Measurements from ENCODE around the gene DNALI1. TPM values are rescaled to one million over a fixed set of nuclear protein-coding genes. Genes with fewer than 3 reads are reported as not detected.

The DNALI1 gene
- 4.7 TPM for total RNA-seq

GRCh38 chr1:37556712-37557196 is at the start of gene DNALI1:
Gene DNALI1 (plus strand): TSS chr1:37556940. CDS start chr1:37556995, 55 bp downstream.
- DNase-seq (ENCODE audit: extremely low spot score in 2 of 2): no peak
- Histone ChIP-seq H3K9me3 (no peaks in the 10 kb centered on the region), H3K4me1 (peaks cover 33% of the 10 kb centered on the region), H3K27ac (no peak within 1 kb of the TSS), H3K36me3 (peaks cover 0 to 8% of the 10 kb centered on the region in 2 donors), H3K27me3 (no peaks in the 10 kb centered on the region), H3K4me3 (peak within 1 kb of the TSS; percentile 24 to 33)
- intact Hi-C loops (cut with DNase I): no loop called here
- TF ChIP-seq POLR2AphosphoS5 (IDR thresholded peaks at IDR 0.05; ENCODE audit: insufficient read depth in 1 of 2, low read depth in 1 of 2) (peak in 1 of 2 donors; percentile 39), CTCF (IDR thresholded peaks at IDR 0.05) (no peak), POLR2A (IDR thresholded peaks at IDR 0.05) (no peak)

GRCh38 chr1:37509181-37509580 is 47.6 kb upstream of the DNALI1 start:
- intact Hi-C loops (cut with DNase I): no loop called here
- Histone ChIP-seq H3K27ac (no peak overlapping the region), H3K4me1 (peaks cover 28% of the 10 kb centered on the region), H3K4me3 (no peak overlapping the region), H3K36me3 (peaks cover 0 to 44% of the 10 kb centered on the region in 2 donors), H3K27me3 (no peaks in the 10 kb centered on the region), H3K9me3 (no peaks in the 10 kb centered on the region)
- no peak for DNase-seq (ENCODE audit: extremely low spot score in 2 of 2)
- TF ChIP-seq POLR2AphosphoS5 (IDR thresholded peaks at IDR 0.05; ENCODE audit: insufficient read depth in 1 of 2, low read depth in 1 of 2): no peak

- DNase-seq (ENCODE audit: extremely low spot score in 2 of 2): no peak
- no peaks in the 10 kb centered on the region for H3K27me3 ChIP-seq
- H3K36me3 ChIP-seq: peaks cover 0 to 15% of the 10 kb centered on the region in 2 donors
- TF ChIP-seq CTCF (IDR thresholded peaks at IDR 0.05) (no peak), POLR2A (IDR thresholded peaks at IDR 0.05) (no peak)
- peak overlapping the region; percentile 90 to 93 for H3K4me3 ChIP-seq
- H3K4me1 ChIP-seq: peaks cover 36% of the 10 kb centered on the region
- intact Hi-C loops (cut with DNase I): no loop called here
- H3K27ac ChIP-seq: peak overlapping the region; percentile 87
- H3K9me3 ChIP-seq: no peaks in the 10 kb centered on the region
Observed at GRCh38 chr1:37513795-37514349, 42.9 kb upstream of the DNALI1 start.

DNA sequence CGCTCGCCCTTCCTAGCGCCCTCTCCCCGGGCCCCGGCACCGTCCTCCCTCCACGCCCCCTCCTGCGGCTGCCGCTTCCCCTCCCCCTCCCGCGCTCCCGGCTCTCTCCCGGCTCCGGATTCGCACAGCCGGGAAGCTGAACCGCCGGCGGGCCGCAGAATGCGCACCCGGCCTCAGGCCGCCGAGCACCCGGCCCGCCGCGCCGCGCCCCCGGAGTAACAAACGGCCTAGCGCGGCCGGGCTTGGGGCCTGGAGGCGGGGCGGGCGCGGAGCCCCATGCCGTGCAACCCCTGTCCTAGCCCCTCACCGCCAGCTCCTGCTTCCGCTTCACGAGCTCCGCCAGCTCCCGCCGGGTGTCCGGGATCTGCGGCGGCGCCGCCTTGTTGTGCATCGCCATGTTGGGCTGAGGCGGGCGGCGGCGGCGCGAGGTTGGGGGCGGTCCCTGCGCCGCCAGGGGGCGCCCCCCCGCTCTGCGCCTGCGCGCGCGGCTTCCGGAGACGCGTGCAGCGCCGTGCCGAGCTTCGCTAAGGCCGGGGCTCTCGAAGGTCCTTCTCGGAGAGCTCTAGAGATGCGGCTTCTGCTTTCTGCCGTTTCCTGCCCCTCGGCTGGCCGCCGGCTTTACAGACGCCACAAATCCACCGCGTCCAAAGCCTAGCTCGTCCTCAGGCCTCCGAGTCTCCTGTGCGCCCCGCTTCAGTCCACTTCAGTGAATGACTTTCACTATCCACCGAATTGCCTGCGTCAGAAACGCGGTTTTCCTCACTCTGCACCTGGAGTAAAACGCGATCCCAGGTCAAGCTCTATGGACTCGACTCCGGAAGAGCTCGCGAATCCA is 42.2 kb upstream of the DNALI1 start, which contains the start of gene MEAF6:
Gene MEAF6, minus strand, starts transcription at position 417 of the 835 bp plus-strand sequence. Its CDS starts 20 bp downstream, at position 397.
- peak within 1 kb of the TSS; percentile 87 for H3K27ac ChIP-seq
- H3K36me3 ChIP-seq: peaks cover 0 to 11% of the 10 kb centered on the region in 2 donors
- peak in 1 of 2 donors; percentile 86 for DNase-seq (ENCODE audit: extremely low spot score in 2 of 2)
- peaks cover 36% of the 10 kb centered on the region for H3K4me1 ChIP-seq
- TF ChIP-seq CTCF (IDR thresholded peaks at IDR 0.05): peak; percentile 52 to 85 (median 58)
- TF ChIP-seq POLR2AphosphoS5 (IDR thresholded peaks at IDR 0.05; ENCODE audit: insufficient read depth in 1 of 2, low read depth in 1 of 2): peak; percentile 10 to 89
- TF ChIP-seq POLR2A (IDR thresholded peaks at IDR 0.05): peak in 1 of 2 donors; percentile 62
- H3K4me3 ChIP-seq: peak within 1 kb of the TSS; percentile 90 to 93
- H3K9me3 ChIP-seq: no peaks in the 10 kb centered on the region
- intact Hi-C loops (cut with DNase I): no loop called here
- H3K27me3 ChIP-seq: no peaks in the 10 kb centered on the region

DNA sequence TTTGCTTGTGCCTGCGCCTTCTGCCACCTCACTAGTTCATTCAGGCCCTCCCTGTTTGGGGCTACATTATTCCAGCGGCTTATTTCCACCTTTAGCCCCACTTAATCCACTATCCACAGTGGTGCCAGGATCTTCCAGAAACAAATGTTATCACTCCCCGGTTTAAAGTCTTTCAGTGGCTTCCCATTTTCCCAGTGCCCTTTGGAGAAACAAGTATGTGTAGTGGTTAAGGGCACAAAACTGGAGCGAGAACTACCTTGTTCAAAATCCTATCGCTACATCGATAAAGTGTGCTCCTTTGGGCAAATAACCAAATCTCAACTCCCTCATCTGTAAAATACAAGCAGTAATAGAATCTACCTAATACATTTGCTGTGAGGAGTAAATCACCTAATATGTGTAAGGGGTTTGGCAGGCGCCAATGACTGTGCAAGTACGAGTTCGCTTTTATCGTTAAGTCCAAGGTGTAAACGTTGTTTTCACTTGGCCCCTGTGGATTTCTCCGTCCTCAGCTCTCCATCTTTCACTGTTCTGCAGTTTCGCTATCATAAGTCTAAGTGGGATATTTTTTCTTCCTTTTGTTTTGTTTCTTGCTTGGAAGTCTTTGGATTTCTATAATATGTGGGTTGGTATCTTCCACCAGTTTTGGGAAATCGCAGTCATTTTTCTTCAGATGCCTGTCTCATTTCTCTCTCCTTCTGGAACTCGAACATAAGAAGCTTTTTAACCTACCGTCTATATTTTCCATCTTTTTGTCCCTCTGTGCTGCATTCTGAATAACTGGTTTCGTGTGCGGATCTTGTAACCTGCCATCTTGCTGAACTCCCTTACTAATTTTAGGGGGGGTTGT is 41.3 kb upstream of the DNALI1 start:
- Histone ChIP-seq H3K27me3 (no peaks in the 10 kb centered on the region), H3K4me1 (peaks cover 36% of the 10 kb centered on the region), H3K36me3 (peaks cover 0 to 11% of the 10 kb centered on the region in 2 donors), H3K4me3 (peak overlapping the region; percentile 90 to 93), H3K27ac (peak overlapping the region; percentile 87), H3K9me3 (no peaks in the 10 kb centered on the region)
- intact Hi-C loops (cut with DNase I): no loop called here
- no peak for TF ChIP-seq CTCF (IDR thresholded peaks at IDR 0.05)
- TF ChIP-seq POLR2AphosphoS5 (IDR thresholded peaks at IDR 0.05; ENCODE audit: insufficient read depth in 1 of 2, low read depth in 1 of 2): no peak
- TF ChIP-seq POLR2A (IDR thresholded peaks at IDR 0.05): no peak
- DNase-seq (ENCODE audit: extremely low spot score in 2 of 2): no peak

Data from vagina (tissue), 2 donors.